Measurements from ENCODE around the gene FCHSD1.

The FCHSD1 gene

DNA sequence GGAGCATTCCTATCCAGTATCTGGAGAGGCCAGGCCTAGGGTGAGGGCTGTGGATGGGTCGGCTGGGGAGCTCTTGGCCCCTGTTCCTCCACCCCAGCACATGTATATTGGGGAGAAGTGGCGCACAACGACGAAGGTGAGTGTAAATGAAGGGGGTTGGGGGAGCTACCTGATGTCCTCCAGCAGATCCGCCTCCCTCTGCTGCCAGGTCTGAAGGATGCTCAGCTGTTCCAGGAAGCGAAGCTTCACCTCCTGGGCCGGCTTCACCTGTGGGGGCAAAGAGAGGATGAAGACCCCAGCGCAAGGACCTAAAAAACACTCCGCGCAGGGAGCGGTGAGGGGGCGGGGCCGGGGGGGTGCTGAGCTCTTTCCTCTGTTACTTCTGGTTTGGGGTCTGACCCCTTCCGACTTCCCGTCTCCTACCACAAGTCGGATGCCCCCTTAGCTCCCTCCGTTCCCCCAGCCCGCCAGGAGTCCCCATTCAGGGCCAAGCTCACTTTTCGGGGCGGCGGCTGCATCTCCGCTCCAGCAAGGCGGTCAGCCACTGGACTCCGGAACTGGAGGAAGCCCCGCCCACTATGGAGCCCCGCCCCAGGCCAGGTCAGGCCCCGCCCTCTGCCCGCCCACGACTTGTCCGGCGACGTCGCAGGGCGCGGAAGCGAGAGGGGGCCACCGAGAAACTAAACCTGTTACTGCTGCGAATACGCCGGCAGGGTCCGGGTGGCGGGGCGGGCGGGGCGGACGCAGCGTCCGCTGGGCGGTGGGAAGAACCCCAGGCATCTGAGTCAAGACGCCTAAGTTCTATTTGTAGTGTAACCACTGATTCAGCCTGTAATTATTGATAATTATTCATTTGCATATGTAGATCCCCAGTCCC, at the start of gene FCHSD1:
Gene FCHSD1 (minus strand): TSS at position 568 of the 877 bp plus-strand sequence. CDS start 50 bp downstream, at position 518.
- peak; percentile 82 for DNase-seq (ENCODE audit: low spot score)

DNA sequence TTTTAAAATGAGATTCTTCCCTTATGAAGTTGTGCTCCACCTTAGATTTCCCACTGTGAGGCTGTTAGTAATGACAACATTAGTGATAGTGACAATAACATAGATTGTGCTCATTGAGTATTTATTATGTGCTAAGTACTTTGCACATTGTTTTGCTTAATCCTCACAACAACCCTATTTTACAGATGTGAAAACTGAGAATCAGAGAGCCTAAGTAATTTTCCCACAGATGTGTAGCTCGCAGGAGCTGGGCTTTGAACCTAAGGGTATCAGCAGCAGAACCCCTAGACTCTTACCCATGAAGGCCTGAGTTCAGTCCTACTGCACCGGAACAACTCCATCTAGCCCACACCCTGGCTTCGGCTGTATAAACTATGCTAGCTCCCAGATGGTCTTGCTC, 46.4 kb upstream of the FCHSD1 start:
- no peak for DNase-seq (ENCODE audit: low spot score)

DNA sequence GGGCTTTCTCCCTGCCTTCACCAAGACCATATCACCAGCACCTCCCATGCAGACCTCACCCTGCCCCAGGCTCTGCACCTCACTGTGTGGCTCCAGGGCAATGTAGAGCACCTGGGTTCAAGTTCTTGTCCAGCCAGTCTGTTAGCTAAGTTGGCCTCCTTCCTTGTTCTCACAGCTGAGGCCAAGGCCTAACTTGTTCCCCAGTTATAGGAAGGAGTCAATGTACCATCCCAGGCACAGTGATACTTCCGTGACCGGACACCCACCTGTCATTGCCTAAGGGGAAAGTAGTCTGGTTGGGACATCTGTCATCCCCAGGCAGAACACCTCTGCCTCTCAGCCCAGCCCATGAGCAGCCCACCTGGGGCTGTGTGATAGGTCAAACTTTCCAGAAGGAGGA, 45.2 kb upstream of the FCHSD1 start:
- no peak for DNase-seq (ENCODE audit: low spot score)

DNA sequence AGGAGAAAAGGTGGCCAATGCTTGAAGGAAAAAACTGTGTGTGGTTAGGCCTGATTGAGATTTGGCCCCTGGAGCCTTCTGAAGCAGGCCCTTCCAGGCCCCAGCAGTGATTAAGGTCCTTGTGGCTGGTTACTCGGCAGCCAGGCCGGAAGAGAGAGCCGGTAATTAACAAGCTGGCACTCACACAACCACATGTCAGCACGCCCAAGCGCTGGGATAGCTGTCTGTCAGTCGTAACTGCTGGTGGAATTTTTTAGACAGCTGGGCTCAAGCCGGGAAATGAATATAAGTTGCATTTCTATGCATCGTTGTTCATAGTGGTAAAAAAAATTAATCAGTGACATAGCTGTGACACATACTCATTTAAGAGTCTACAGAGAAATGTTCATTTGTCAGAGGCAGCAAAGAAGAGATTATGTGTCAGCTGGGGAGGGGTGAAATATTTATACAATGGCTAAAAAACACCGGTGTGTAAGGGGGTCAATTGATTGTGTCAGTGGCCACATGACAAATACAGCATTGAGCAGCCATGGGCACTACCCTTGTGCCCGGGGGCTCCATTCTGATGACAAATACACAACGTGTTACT, 44.5 kb upstream of the FCHSD1 start:
- no peak for DNase-seq (ENCODE audit: low spot score)

DNA sequence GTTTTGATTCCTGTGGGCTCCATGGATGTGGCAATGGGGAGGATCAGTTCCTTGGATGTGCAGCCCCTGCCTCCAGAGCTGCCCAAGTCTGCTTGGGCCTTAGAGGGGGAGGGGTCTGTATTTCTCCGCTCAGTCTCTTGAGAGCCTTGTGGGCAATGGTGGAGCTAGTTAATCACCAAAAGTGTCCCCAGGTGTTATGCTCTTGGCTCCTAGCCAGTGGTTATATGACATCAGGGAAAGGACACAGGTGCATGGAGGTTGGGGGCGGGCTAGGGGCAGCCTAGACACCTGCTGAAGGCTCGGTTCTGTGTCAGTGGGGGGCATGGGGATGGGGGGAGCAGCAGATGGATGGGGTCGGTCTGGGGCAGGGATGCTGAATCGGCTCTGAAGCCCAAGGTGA, 43.3 kb upstream of the FCHSD1 start:
- DNase-seq (ENCODE audit: low spot score), result peak; percentile 40

DNA sequence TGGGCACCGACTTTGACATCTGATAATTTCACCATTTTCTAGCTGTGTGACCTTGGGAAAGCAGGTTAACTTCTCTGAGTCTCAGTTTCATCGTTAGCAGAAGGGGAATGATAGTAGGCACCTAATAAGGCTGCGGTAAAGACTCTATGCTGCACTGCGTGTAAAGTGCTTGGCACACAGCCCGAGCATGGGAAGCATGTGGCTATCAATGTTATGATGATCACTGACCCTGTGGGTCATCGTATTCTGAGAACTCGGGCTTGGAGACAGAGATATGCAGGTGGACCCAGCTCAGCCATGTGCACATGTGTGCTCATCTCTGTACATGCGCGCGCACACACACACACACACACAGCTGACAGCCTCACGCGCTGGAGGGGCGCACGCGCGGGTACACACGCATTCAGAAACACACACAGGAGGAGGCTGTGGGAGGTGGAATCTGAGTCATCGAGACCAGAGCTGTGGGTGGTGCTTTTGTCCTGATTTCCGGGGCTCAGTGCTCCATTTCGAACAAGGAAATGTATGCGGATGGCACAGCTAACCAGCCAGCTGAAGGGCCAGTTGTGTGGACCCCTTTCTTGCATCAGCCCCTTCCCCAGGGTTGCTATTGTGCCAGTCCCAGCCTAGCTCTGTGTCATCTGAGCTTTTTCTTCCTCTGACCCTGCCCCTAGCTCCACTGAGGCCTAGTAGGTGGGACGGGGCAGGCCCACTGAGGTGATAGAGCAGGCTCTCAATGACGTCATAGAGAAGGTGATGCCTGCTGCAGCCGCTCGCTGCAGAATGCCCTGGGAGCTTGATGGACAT, 41.9 kb upstream of the FCHSD1 start:
- no peak for DNase-seq (ENCODE audit: low spot score)

DNA sequence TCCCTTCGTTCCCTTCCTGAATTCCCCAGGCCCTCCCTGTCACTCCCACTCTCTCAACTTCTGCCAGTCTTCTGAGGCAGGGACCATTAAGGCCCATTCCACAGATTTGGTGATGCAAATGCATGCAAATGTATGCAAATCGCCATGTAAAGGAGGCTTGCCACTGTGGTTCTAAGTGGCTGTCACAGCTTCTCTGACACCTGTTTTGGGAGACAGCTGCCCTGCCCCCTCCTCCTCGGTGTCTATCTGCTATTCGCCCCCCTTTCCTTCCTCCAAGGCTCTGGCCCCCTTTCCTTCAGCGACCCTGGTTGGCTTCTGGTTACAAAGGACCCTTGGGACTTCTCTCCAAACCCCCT, 41.3 kb upstream of the FCHSD1 start:
- DNase-seq (ENCODE audit: low spot score), result peak; percentile 84

DNA sequence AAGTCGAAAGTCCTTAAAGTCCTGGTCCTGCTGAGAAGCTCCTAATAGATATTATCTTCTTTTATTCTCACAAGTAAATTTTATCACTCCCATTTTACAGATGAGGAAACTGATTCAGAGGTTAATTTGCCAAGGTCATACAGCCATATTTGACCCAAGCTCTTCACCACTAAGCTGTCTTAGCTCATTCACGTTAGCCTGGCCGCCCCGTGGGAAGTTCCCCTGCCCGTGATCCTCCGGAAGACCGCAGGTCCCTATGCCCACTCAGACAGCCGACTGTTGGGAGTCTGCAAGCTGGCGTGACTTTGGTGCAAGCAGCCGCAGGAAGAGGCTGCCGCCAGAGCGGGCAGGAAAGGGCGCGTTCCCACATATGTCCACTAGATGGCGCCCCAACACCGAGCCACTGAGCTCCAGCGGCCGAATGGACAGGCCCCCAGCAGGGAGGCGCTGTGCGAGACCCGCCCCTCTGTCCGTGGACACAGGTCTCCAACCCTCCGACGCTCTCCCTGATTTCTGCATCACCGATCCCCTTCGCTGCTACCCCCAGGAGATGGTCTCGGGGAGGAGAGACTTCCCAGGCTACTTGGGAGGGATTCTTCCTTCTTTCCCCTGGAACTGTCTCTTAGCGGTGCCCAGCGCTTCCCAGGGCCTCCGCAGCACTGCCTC, 40.8 kb upstream of the FCHSD1 start:
- peak; percentile 84 for DNase-seq (ENCODE audit: low spot score)

DNA sequence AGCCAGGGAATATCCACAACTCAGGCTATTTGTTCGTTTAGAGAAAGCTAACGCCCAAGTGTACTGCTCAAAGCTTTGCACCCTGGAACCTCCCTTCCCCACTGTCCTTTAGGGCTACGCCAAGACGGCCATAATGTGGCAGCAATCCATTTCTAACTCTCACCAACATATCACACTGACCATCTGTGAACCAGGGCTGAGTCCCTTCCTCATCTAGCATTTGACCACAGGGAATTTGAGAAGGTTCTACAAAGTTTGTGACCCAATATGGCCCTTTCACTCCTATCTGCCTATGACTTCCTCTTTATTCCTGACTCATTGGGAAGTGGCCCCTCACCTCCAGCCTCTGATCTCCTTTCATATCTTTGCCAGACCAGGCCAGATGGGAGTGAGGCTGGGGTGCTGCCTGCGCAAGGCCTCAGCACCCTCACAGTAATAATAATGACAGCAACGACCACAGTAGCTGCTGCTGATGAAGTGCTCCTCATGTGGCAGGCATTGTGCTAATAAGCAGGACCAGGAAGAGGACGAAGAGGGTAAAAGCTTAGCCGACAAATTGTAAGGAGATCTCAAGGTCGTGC, 40.2 kb upstream of the FCHSD1 start:
- DNase-seq (ENCODE audit: low spot score), result no peak

DNA sequence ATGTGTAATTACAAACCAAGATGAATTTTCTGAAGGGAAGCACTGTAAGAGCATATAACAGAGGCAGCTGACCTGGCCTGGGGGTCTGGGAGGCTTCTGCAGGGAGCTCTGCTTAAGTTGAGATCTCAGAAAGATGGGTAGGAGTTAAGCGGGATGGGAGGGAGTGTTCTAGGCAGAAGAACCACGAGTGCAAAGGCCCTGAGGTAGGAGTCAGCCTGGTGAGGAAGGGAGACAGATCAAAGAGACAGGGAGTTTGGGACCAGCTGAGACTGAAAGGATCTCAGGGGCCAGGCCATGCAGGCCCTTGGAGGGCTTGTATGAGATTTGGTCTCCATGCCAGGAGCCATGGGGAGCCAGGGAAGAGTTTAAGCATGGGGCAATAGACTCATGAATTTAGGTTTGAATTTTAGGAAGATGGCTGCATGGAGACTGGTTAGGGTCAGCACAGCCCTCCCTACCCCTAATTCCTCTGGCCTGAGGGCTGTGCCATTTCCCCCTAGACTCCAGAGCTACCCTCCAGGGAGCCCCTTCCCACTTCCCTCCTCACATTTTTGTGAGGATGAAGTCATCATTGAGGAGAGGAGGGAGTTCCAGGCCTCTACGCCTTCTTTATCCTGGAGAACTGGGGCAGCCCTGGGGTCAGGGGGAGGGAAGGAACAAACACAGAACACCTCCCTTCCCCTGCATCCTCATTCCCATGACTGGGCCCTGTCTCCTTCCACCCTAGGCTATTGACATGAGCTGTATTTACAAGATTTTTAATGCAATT, 35.6 kb upstream of the FCHSD1 start:
- no peak for DNase-seq (ENCODE audit: low spot score)

DNA sequence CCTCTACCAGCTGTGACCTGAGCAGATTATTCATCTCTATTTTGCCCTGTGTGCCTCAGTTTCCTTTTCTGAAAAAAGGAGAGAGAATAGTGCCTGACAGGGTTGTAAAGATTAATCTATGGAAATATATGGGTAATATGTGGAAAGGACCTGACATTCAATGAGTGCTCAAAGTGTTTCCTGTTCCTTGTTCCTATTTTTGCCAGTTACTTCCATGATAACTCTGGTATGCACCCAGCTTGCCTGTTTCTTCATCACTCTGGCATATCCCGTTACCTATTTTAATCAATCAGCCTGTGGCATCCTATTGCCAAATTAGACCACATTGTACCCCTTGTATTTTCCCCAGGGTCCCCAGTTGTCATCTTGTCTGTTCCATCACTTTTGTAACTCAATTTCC, 34.4 kb upstream of the FCHSD1 start:
- no peak for DNase-seq (ENCODE audit: low spot score)

DNA sequence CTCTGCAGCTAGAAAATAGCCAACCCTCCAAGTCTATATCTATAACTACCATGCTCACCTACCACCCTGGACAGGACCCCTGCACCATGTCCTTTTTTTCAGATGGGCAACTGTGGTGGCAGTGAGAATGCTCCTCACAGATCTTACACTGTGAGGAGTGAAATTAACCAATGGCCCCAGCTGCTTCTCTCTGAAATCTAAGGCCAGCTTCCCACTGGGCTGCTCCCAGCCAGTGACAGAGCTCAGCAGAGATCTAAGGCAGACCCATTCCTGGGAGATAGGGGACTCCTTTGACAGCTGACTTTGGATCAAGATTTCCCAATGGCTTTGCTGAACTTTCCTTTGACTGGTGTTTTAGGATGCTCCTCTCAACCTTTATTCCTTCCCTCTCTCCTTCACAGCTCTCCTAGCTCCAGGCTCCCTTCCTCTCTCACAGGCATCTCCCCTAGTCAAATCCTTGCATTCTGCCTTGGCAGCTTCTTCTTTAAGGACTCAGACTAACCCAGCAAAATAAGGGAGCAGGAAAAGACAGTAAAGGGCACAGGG, 32.5 kb upstream of the FCHSD1 start:
- DNase-seq (ENCODE audit: low spot score), result no peak

DNA sequence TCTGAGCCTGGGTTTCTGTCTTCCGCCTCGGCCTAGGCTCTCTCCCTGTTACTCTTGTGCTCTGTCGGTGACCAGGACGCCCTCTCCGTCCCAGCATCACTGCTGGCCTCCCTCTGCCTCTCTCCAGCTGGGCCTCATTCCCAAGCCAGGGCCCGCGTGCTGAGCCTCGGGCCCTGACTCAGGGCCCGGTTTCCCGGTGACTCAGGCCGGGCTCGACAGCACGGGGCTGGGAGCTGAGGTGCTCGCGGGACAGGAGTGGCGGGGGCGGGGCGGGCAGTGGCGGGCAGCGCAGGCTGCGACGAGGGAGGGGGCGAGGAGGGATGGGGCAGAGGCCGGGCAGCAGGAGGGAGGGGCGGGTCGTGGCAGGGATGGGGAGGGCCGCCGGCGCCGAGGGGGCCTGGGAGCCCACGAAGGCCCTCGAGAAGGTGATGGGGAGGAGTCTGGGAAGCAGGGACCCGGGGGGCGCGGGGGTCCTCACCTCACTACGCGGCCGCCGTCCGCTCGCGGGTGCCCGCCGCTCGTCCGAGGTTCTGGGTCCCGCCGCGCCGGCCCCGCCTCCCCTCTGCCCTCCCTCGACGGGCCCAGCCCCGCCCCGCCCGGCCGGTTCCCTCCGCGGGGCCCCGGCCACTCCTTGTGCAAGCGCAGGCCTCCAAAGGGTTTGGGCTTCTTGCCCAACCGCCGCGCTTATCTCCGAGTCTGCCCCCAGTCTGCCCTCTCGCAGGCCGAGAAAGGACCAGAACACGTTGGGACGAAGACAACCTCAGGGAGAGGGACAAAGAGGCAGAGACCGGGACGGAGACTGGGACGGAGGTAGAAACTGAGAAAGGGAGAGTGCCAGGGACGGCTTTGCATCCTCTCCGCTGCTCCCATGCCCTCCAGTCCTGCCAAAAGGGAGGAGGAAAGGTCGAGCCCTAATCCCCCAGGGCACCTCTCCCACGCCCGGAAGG, 30.8 kb upstream of the FCHSD1 start, which contains the start of gene ARAP3:
Gene ARAP3 (minus strand): TSS at position 536 of the 947 bp plus-strand sequence. CDS start 1,744 bp downstream, outside the sequence.
- DNase-seq (ENCODE audit: low spot score), result no peak

DNA sequence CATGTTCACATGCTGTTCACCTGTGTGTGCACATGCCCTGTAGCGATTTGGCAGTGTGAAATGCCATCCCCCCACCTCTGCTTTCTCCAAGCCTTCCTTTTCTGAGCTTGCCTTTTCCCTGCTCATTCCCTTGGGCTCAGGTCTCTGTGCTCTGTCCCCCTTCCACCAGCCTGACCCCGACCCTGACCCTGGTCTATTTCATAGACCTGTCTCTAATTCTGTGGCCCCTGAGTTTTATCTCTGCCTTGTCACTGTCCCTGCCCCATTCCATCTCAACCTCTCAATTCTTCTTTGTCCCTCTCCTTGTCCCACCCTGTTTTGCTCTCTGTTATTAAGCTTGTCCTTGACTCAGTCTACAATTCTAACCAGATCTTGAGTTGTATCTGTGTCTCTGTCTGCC, 30.1 kb upstream of the FCHSD1 start:
- no peak for DNase-seq (ENCODE audit: low spot score)

DNA sequence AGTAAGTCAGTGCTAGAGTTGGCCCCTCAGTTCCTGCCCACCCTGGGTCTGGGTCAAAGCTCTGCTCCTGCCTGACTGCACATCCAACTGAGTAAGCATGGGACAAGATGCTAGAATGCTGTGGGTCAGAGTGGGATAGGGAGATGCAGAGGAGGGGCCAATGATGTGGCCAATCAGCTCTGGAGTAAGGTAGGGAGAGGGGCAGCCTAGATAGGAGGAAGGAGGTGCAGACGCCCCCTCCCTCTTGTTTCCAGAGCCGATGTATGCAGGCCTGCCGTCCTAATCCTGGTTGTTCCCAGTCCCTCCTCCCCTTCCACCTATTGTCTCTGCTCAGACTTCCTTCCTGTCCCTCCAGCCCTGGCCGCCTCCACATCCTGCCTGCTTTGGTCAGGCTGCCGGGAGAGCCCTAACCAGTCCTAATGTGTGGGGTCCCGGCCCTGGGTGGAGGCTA, 29.6 kb upstream of the FCHSD1 start:
- no peak for DNase-seq (ENCODE audit: low spot score)

DNA sequence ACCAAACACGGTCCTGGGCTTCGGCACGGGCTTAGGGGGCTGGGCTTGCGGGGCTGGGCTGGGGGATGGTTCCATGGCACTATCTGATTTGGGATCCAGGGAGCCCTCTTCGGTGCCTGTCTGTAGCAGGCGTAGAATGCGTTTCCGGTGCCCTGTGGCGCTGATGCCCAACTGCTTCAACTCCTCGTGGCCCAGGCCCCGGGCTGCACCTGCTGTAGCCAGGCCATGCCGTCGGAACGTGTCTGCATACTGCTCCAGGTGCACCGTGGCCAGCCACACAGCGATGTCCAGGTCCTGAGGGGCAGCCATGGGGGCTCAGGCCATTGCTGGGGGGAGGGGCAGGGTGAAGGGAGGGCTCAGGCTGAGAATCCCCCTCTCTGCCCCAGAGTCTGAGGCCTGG, 29.0 kb upstream of the FCHSD1 start:
- DNase-seq (ENCODE audit: low spot score), result no peak

DNA sequence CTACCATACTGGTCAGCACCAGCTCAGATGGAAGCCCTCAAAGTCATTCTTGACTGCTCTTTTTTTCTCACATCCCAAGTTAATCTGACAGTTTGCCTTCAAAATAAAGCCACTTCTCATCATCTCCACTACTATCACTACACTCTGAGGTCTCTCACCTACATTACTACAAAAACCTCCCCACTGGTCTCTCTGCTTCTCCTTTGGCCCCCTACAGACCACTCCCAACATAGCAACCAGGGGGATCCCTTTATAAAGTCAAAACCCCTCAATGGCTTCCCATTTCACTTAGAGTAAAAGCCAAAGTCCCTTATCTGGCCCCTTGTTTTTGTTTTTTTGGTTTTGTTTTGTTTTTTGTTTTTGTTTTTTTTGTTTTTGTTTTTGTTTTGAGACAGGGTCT, 26.2 kb upstream of the FCHSD1 start:
- peak; percentile 77 for DNase-seq (ENCODE audit: low spot score)

DNA sequence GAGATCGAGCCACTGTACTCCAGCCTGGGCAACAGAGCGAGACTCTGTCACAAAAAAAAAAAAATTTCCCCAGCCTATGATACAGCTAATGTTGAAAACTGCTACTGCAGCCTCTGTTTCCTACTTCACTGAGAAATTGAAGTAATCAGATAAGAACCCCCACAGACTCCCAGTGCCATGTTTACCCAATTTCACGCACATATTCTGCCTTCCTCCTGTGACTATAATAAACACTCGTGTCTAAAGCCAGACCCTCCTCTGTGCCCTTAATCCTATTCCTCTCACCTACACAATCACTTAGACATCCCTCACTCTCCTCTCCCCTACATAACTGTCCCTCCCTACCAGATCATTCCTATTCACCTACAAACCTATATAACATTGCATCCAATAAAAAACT, 24.5 kb upstream of the FCHSD1 start:
- no peak for DNase-seq (ENCODE audit: low spot score)

DNA sequence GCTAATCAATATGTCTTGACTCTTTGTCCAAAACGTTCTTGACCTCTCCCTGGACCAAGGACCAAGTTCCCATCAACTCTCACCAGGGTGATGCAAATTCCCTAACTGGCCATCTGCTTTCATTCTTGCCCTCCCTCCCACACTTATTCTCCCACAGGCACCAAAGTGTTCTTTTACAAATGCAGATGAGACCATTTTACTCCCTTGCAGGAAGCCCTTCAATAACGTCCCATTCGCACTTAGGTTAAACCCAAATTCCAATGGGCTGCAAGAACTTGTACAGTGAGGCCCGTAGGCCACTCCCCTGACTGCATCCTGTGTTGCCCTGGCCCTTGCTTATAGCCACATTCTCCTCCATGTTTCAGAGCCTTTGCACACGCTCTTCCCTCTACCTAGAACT, 23.5 kb upstream of the FCHSD1 start:
- no peak for DNase-seq (ENCODE audit: low spot score)
